Measurements from ENCODE around the gene UST.
"Not testable (repeated sequence)": the region's sequence is repeated elsewhere in the genome, so short reads cannot be mapped to it uniquely, and the experiment has no call there.

UST gene

GRCh38 chr6:148836751-148837150 lies 89.9 kb downstream of the UST start:
- DNase-seq (ENCODE audit: low read depth), result no peak

- DNase-seq (ENCODE audit: low read depth), result no peak
Observed at GRCh38 chr6:148837941-148838340, 91.1 kb downstream of the UST start.

- DNase-seq (ENCODE audit: low read depth), result no peak
Observed at GRCh38 chr6:148839044-148839443, 92.2 kb downstream of the UST start.

- DNase-seq (ENCODE audit: low read depth), result no peak
Observed at GRCh38 chr6:148840256-148840655, 93.4 kb downstream of the UST start.

GRCh38 chr6:148842296-148843019 lies 95.6 kb downstream of the UST start:
- DNase-seq (ENCODE audit: low read depth), result no peak

- DNase-seq (ENCODE audit: low read depth), result no peak
Observed at GRCh38 chr6:148845464-148845863, 98.6 kb downstream of the UST start.

- DNase-seq (ENCODE audit: low read depth), result no peak
Observed at GRCh38 chr6:148846778-148847761, 100.2 kb downstream of the UST start.

GRCh38 chr6:148848915-148849314 lies 102.1 kb downstream of the UST start:
- DNase-seq (ENCODE audit: low read depth), result no peak

GRCh38 chr6:148849449-148849848 lies 102.6 kb downstream of the UST start:
- DNase-seq (ENCODE audit: low read depth), result not testable (repeated sequence)

- DNase-seq (ENCODE audit: low read depth), result no peak
Observed at GRCh38 chr6:148850964-148851363, 104.1 kb downstream of the UST start.

- DNase-seq (ENCODE audit: low read depth), result no peak
Observed at GRCh38 chr6:148851683-148852556, 105.1 kb downstream of the UST start.

- DNase-seq (ENCODE audit: low read depth), result no peak
Observed at GRCh38 chr6:148852688-148853087, 105.9 kb downstream of the UST start.

- DNase-seq (ENCODE audit: low read depth), result not testable (repeated sequence)
Observed at GRCh38 chr6:148853113-148853512, 106.3 kb downstream of the UST start.

- DNase-seq (ENCODE audit: low read depth), result no peak
Observed at GRCh38 chr6:148854096-148854495, 107.3 kb downstream of the UST start.

GRCh38 chr6:148854992-148855391 lies 108.2 kb downstream of the UST start:
- DNase-seq (ENCODE audit: low read depth), result no peak

- no peak for DNase-seq (ENCODE audit: low read depth)
Observed at GRCh38 chr6:148855744-148856143, 108.9 kb downstream of the UST start.

GRCh38 chr6:148857798-148858390 lies 111.1 kb downstream of the UST start:
- DNase-seq (ENCODE audit: low read depth), result no peak

- not testable (repeated sequence) for DNase-seq (ENCODE audit: low read depth)
Observed at GRCh38 chr6:148864132-148864531, 117.3 kb downstream of the UST start.

- no peak for DNase-seq (ENCODE audit: low read depth)
Observed at GRCh38 chr6:148864941-148865340, 118.1 kb downstream of the UST start.

GRCh38 chr6:148866657-148867268 lies 119.9 kb downstream of the UST start:
- DNase-seq (ENCODE audit: low read depth), result no peak

GRCh38 chr6:148867862-148868261 lies 121.0 kb downstream of the UST start:
- DNase-seq (ENCODE audit: low read depth), result no peak

Measured in activated T-cell treated with anti-CD3 and anti-CD28 coated beads for 1 hour (primary cell).